K562 (cell line): Measurements from ENCODE around the gene MCM3. TPM values are rescaled to one million over a fixed set of nuclear protein-coding genes. Genes with fewer than 3 reads are reported as not detected.

Experiments used
- BMI1 ChIP-seq: fragments of 150-350 bp; IDR thresholded peaks from 2 replicates; pipeline ENCODE4 v1.6.1; 2014; ENCODE audit warnings: low read length
- GATA2 ChIP-seq: sonication (generic); formaldehyde crosslinking; IDR thresholded peaks from 2 replicates; pipeline ENCODE4 v1.4.0; 2020; ENCODE audit warnings: mild to moderate bottlenecking, missing genetic modification reagents
- PHB2 ChIP-seq: fragments of 450-650 bp; IDR thresholded peaks from 2 replicates; pipeline ENCODE4 v1.6.1; 2017; ENCODE audit warnings: low read depth
- PHTF2 ChIP-seq: fragments of 250-450 bp; sonication (Bioruptor Pico); IDR thresholded peaks from 2 replicates; pipeline ENCODE4 v1.5.0; 2021; ENCODE audit warnings: mild to moderate bottlenecking
- RUNX1 ChIP-seq: sonication (generic); IDR thresholded peaks from 2 replicates; pipeline ENCODE4 v1.6.1; 2016; ENCODE audit warnings: antibody characterized with exemption, low read depth
- ZNF239 ChIP-seq: fragments of 250-450 bp; sonication (Bioruptor Pico); IDR thresholded peaks from 2 replicates; pipeline ENCODE4 v1.4.0; 2020; ENCODE audit warnings: mild to moderate bottlenecking
- polyA plus RNA-seq, 8 experiments: library from polyadenylated mRNA; depleted of rRNA in 4 of 8; stranded (reverse) in 5 of 8; unstranded in 3 of 8; fragments of >200 nt; fragmentation: Nextera tagmentation in 2 of 8; fragmentation: Illumina TruSeq in 1 of 8; extraction: Ambion mirVana in 2 of 8; extraction: Trizol in 1 of 8; gene quantifications; 2 replicates each; pipeline versions ENCODE4 v1.2.1 to v1.2.3, GENCODE V29; 2011 to 2014; ENCODE audit warnings: inconsistent platforms in 1 of 8, missing spikeins in 1 of 8
- total RNA-seq, 7 experiments: library from RNA; depleted of rRNA in 6 of 7; stranded (reverse); fragments of >200 nt in 6 of 7; fragmentation: Illumina TruSeq in 2 of 7; extraction: Trizol in 2 of 7; gene quantifications; 2 replicates each; pipeline versions ENCODE4 v1.2.1 to v1.2.3, GENCODE V29; 2011 to 2021; ENCODE audit warnings: low replicate concordance in 1 of 7
- TF ChIP-seq, protein P1 (sequence below): fragments of 450-650 bp; formaldehyde crosslinking; IDR thresholded peaks from 2 replicates; pipeline ENCODE4 v1.4.0; 2020; ENCODE audit warnings: mild to moderate bottlenecking, moderate library complexity
- TF ChIP-seq, protein P2 (sequence below): conservative IDR thresholded peaks from 2 replicates; pipeline ENCODE4 v1.6.1; 2011; ENCODE audit warnings: low read depth, mild to moderate bottlenecking, low read length; ENCODE audit not compliant: control insufficient read depth
- TF ChIP-seq, protein P3 (sequence below): fragments of 250-450 bp; sonication (Bioruptor Pico); IDR thresholded peaks from 2 replicates; pipeline ENCODE4 v1.4.0; 2020
- TF ChIP-seq, protein P4 (sequence below): sonication (generic); formaldehyde crosslinking; IDR thresholded peaks from 2 replicates; pipeline ENCODE4 v1.8.1; 2023; ENCODE audit warnings: missing genetic modification reagents, mild to moderate bottlenecking, borderline replicate concordance

The MCM3 gene
- total and polyA plus RNA-seq, 9 of the 15 experiments (the other 6 are each of a cell fraction or from before 2014, with no cell fraction given): 76.1 to 270 (median 250) TPM

DNA sequence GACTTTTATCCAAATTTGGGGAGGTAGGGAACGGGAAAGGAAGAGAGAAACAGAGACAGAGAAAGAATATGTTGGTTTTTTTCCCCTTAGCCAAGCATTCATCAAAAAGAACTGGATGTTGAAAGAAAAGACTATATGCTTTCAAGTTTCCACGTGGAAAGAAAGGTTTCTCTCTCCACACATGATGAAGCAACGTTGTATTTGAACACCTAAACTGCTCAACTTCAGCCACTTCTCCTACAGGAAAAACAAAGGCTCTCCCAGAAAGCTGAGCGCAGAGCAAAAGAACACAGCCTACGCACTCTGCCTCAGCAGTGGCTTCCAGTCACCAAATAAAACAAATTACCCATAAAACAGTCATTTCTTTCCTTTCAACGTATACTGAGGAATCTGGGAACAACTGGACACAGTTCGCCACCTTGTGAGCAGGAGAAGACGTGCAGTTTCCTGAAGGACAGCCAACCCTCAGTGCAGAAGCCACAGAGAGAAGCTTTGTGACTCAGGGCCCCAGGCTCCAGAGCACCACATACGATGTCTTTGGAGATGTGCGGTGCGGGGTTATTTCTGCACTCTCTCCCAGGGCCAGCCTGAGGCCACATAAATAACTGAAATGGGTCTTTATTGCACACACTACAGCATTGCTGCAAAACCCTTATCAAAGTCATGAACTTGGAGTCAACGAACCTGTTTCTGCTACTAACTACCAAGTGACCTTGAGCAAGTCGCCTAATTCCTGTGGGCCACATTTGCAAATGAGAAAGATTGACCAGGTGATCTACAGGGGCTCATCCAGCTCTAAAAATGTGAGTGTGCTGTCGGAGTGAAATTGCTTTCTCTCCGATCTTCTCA lies 50.3 kb downstream of the MCM3 start (continued):
- TF ChIP-seq, protein P1, sequence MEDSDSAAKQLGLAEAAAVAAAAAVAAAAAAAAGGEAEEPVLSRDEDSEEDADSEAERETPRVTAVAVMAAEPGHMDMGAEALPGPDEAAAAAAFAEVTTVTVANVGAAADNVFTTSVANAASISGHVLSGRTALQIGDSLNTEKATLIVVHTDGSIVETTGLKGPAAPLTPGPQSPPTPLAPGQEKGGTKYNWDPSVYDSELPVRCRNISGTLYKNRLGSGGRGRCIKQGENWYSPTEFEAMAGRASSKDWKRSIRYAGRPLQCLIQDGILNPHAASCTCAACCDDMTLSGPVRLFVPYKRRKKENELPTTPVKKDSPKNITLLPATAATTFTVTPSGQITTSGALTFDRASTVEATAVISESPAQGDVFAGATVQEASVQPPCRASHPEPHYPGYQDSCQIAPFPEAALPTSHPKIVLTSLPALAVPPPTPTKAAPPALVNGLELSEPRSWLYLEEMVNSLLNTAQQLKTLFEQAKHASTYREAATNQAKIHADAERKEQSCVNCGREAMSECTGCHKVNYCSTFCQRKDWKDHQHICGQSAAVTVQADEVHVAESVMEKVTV (CRISPR knock-in tag): peak; percentile 77
- TF ChIP-seq, protein P2, sequence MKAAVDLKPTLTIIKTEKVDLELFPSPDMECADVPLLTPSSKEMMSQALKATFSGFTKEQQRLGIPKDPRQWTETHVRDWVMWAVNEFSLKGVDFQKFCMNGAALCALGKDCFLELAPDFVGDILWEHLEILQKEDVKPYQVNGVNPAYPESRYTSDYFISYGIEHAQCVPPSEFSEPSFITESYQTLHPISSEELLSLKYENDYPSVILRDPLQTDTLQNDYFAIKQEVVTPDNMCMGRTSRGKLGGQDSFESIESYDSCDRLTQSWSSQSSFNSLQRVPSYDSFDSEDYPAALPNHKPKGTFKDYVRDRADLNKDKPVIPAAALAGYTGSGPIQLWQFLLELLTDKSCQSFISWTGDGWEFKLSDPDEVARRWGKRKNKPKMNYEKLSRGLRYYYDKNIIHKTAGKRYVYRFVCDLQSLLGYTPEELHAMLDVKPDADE: no peak
- TF ChIP-seq BMI1 (no peak), ZNF239 (CRISPR knock-in tag) (no peak), RUNX1 (no peak), PHB2 (no peak), PHTF2 (CRISPR knock-in tag) (no peak), GATA2 (CRISPR knock-in tag) (no peak)
- TF ChIP-seq, protein P3, sequence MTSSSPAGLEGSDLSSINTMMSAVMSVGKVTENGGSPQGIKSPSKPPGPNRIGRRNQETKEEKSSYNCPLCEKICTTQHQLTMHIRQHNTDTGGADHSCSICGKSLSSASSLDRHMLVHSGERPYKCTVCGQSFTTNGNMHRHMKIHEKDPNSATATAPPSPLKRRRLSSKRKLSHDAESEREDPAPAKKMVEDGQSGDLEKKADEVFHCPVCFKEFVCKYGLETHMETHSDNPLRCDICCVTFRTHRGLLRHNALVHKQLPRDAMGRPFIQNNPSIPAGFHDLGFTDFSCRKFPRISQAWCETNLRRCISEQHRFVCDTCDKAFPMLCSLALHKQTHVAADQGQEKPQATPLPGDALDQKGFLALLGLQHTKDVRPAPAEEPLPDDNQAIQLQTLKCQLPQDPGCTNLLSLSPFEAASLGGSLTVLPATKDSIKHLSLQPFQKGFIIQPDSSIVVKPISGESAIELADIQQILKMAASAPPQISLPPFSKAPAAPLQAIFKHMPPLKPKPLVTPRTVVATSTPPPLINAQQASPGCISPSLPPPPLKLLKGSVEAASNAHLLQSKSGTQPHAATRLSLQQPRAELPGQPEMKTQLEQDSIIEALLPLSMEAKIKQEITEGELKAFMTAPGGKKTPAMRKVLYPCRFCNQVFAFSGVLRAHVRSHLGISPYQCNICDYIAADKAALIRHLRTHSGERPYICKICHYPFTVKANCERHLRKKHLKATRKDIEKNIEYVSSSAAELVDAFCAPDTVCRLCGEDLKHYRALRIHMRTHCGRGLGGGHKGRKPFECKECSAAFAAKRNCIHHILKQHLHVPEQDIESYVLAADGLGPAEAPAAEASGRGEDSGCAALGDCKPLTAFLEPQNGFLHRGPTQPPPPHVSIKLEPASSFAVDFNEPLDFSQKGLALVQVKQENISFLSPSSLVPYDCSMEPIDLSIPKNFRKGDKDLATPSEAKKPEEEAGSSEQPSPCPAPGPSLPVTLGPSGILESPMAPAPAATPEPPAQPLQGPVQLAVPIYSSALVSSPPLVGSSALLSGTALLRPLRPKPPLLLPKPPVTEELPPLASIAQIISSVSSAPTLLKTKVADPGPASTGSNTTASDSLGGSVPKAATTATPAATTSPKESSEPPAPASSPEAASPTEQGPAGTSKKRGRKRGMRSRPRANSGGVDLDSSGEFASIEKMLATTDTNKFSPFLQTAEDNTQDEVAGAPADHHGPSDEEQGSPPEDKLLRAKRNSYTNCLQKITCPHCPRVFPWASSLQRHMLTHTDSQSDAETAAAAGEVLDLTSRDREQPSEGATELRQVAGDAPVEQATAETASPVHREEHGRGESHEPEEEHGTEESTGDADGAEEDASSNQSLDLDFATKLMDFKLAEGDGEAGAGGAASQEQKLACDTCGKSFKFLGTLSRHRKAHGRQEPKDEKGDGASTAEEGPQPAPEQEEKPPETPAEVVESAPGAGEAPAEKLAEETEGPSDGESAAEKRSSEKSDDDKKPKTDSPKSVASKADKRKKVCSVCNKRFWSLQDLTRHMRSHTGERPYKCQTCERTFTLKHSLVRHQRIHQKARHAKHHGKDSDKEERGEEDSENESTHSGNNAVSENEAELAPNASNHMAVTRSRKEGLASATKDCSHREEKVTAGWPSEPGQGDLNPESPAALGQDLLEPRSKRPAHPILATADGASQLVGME: no peak
- TF ChIP-seq, protein P4, sequence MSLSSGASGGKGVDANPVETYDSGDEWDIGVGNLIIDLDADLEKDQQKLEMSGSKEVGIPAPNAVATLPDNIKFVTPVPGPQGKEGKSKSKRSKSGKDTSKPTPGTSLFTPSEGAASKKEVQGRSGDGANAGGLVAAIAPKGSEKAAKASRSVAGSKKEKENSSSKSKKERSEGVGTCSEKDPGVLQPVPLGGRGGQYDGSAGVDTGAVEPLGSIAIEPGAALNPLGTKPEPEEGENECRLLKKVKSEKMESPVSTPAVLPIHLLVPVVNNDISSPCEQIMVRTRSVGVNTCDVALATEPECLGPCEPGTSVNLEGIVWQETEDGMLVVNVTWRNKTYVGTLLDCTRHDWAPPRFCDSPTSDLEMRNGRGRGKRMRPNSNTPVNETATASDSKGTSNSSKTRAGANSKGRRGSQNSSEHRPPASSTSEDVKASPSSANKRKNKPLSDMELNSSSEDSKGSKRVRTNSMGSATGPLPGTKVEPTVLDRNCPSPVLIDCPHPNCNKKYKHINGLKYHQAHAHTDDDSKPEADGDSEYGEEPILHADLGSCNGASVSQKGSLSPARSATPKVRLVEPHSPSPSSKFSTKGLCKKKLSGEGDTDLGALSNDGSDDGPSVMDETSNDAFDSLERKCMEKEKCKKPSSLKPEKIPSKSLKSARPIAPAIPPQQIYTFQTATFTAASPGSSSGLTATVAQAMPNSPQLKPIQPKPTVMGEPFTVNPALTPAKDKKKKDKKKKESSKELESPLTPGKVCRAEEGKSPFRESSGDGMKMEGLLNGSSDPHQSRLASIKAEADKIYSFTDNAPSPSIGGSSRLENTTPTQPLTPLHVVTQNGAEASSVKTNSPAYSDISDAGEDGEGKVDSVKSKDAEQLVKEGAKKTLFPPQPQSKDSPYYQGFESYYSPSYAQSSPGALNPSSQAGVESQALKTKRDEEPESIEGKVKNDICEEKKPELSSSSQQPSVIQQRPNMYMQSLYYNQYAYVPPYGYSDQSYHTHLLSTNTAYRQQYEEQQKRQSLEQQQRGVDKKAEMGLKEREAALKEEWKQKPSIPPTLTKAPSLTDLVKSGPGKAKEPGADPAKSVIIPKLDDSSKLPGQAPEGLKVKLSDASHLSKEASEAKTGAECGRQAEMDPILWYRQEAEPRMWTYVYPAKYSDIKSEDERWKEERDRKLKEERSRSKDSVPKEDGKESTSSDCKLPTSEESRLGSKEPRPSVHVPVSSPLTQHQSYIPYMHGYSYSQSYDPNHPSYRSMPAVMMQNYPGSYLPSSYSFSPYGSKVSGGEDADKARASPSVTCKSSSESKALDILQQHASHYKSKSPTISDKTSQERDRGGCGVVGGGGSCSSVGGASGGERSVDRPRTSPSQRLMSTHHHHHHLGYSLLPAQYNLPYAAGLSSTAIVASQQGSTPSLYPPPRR (CRISPR knock-in tag): no peak
